OCI-LY1 (cell line): ENCODE results near the gene ATXN7.

Source experiments
- EZH2 ChIP-seq: fragments of 200-600 bp; sonication (generic), shearing (Covaris generic); IDR thresholded peaks from 2 replicates; pipeline ENCODE4 v1.8.0; 2017; ENCODE audit warnings: borderline replicate concordance, mixed run types, mild to moderate bottlenecking, antibody characterized with exemption, low read length, moderate library complexity, mixed read lengths
- TF ChIP-seq, protein P1 (sequence below): fragments of 200-600 bp; sonication (generic), shearing (Covaris generic); IDR thresholded peaks from 2 replicates; pipeline ENCODE4 v1.5.1; 2017; ENCODE audit warnings: mild to moderate bottlenecking, antibody characterized with exemption, low read length, moderate library complexity, mixed read lengths

DNA sequence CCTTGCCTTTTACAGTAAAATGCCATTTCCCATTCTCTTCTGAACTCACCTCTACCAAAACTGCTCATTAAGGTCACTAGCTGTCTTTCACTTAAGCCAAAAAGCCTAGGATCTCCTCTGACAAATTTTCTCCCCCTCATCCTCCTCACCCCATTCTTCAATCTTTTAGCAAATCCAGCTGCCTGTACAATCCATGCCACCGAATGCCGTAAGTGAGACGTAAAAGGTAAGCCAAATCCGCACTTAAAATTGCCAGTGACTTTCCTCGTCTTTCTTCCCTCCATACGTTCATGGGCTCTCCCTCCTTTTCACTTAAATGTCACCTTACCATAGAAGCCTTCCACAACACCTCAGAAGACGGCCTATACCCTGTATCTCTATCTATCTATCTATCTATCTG lies 145.9 kb downstream of the ATXN7 start:
- TF ChIP-seq, protein P1, sequence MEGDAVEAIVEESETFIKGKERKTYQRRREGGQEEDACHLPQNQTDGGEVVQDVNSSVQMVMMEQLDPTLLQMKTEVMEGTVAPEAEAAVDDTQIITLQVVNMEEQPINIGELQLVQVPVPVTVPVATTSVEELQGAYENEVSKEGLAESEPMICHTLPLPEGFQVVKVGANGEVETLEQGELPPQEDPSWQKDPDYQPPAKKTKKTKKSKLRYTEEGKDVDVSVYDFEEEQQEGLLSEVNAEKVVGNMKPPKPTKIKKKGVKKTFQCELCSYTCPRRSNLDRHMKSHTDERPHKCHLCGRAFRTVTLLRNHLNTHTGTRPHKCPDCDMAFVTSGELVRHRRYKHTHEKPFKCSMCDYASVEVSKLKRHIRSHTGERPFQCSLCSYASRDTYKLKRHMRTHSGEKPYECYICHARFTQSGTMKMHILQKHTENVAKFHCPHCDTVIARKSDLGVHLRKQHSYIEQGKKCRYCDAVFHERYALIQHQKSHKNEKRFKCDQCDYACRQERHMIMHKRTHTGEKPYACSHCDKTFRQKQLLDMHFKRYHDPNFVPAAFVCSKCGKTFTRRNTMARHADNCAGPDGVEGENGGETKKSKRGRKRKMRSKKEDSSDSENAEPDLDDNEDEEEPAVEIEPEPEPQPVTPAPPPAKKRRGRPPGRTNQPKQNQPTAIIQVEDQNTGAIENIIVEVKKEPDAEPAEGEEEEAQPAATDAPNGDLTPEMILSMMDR = no peak
- TF ChIP-seq EZH2 = no peak
